ENCODE measurements around the gene NKD2. TPM values are rescaled to one million over a fixed set of nuclear protein-coding genes. Genes with fewer than 3 reads are reported as not detected.

The NKD2 gene
- total RNA-seq, 2 donors from 2014 or later, result 1.4 to 1.5 TPM

DNA sequence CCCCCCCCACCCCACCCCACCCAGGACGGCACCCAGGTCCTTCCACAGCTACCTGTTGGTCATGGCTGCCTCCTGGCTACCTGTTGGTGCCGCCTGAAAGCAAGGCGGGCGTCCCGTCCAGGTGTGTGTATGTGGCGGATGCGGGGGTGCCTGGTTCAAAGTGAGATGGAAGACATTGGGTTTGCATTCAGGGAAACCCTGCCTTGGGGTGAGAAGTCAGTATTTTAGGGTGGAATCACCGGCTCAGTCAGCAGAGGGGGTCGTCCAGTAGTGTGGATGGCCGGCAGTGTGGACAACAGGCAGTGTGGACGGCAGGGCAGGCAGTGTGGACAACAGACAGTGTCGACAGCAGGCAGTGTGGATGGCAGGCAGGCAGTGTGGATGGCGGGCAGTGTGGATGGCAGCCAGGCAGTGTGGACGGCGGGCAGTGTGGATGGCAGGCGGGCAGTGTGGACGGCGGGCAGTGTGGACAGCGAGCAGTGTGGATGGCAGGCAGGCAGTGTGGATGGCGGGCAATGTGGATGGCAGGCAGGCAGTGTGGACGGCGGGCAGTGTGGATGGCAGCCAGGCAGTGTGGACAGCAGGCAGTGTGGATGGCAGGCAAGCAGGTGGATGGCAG, 28.0 kb downstream of the NKD2 start:
- no peak overlapping the region for H3K4me3 ChIP-seq
- no peaks in the 10 kb centered on the region for H3K36me3 ChIP-seq
- peaks cover 0 to 7% of the 10 kb centered on the region in 2 donors for H3K4me1 ChIP-seq (ENCODE audit: control insufficient read depth in 1 of 2, low read depth in 2 of 2)
- DNase-seq (ENCODE audit: low spot score), result no peak
- no peak for ATAC-seq (ENCODE audit: insufficient number of reproducible peaks, low FRiP score, low read depth)
- TF ChIP-seq, protein P1, sequence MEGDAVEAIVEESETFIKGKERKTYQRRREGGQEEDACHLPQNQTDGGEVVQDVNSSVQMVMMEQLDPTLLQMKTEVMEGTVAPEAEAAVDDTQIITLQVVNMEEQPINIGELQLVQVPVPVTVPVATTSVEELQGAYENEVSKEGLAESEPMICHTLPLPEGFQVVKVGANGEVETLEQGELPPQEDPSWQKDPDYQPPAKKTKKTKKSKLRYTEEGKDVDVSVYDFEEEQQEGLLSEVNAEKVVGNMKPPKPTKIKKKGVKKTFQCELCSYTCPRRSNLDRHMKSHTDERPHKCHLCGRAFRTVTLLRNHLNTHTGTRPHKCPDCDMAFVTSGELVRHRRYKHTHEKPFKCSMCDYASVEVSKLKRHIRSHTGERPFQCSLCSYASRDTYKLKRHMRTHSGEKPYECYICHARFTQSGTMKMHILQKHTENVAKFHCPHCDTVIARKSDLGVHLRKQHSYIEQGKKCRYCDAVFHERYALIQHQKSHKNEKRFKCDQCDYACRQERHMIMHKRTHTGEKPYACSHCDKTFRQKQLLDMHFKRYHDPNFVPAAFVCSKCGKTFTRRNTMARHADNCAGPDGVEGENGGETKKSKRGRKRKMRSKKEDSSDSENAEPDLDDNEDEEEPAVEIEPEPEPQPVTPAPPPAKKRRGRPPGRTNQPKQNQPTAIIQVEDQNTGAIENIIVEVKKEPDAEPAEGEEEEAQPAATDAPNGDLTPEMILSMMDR (IDR thresholded peaks at IDR 0.05), result no peak
- no peaks in the 10 kb centered on the region for H3K27me3 ChIP-seq (replicated peaks; ENCODE audit: insufficient read depth)
- H3K9me3 ChIP-seq, result no peaks in the 10 kb centered on the region
- no peak overlapping the region for H3K27ac ChIP-seq

DNA sequence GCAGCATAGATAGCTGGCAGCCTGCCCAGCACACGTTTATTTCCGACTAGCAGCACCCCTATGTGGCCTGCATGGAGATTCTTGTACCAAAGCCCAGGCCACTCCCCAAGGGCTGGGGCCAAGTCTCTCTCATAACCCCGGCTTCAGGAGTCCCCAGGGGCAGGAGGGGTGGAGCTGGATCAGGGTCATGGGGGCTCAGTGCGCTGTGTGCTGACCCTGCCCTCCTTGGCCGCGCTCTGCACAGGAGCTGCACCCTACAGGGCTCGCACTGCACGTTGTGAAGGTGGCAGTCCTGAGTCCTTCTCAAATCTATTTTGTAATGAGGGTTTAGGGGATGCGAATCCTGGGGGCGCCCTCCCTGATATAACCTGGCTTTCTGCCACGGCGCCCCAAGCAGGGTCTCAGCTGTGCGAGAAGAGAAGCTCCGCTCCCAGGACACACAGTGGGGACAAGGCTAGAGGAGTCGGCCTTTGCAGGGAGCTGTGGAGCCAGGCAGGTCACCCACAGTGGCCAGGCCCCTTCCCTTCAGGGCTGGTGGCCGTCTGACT, 28.6 kb downstream of the NKD2 start:
- Histone ChIP-seq H3K9me3 (no peaks in the 10 kb centered on the region), H3K27ac (no peak overlapping the region), H3K36me3 (no peaks in the 10 kb centered on the region), H3K4me1 (ENCODE audit: control insufficient read depth in 1 of 2, low read depth in 2 of 2) (peaks cover 0 to 7% of the 10 kb centered on the region in 2 donors), H3K27me3 (replicated peaks; ENCODE audit: insufficient read depth) (no peaks in the 10 kb centered on the region), H3K4me3 (no peak overlapping the region)
- no peak for DNase-seq (ENCODE audit: low spot score)
- ATAC-seq (ENCODE audit: insufficient number of reproducible peaks, low FRiP score, low read depth), result no peak
- TF ChIP-seq, protein P1 (IDR thresholded peaks at IDR 0.05), result no peak

DNA sequence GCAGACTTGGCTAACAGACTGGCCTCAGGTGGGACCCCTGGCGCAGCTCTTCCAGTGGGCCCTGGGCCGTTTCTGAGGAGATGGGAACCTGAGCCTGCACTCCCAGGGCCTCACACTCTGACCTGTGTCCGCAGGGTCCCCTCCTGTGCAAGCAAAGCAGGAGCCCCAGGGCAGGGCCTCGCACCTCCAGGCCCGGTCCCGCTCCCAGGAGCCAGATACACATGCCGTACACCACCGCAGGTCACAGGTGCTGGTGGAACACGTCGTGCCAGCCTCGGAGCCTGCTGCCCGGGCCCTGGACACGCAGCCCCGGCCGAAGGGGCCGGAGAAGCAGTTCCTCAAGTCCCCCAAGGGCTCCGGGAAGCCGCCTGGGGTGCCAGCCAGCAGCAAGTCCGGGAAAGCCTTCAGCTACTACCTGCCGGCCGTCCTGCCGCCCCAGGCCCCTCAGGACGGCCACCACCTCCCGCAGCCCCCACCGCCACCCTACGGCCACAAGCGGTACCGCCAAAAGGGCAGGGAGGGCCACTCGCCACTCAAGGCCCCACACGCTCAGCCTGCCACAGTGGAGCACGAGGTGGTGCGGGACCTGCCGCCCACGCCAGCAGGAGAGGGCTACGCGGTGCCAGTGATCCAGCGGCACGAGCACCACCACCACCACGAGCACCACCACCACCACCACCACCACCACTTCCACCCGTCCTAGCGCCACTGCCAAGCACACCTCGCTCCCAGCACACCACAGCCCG, 29.2 kb downstream of the NKD2 start:
- Histone ChIP-seq H3K36me3 (no peaks in the 10 kb centered on the region), H3K4me1 (ENCODE audit: control insufficient read depth in 1 of 2, low read depth in 2 of 2) (peaks cover 0 to 7% of the 10 kb centered on the region in 2 donors), H3K27ac (no peak overlapping the region), H3K9me3 (no peaks in the 10 kb centered on the region), H3K27me3 (replicated peaks; ENCODE audit: insufficient read depth) (no peaks in the 10 kb centered on the region), H3K4me3 (no peak overlapping the region)
- DNase-seq (ENCODE audit: low spot score), result no peak
- TF ChIP-seq, protein P1 (IDR thresholded peaks at IDR 0.05), result no peak
- no peak for ATAC-seq (ENCODE audit: insufficient number of reproducible peaks, low FRiP score, low read depth)

DNA sequence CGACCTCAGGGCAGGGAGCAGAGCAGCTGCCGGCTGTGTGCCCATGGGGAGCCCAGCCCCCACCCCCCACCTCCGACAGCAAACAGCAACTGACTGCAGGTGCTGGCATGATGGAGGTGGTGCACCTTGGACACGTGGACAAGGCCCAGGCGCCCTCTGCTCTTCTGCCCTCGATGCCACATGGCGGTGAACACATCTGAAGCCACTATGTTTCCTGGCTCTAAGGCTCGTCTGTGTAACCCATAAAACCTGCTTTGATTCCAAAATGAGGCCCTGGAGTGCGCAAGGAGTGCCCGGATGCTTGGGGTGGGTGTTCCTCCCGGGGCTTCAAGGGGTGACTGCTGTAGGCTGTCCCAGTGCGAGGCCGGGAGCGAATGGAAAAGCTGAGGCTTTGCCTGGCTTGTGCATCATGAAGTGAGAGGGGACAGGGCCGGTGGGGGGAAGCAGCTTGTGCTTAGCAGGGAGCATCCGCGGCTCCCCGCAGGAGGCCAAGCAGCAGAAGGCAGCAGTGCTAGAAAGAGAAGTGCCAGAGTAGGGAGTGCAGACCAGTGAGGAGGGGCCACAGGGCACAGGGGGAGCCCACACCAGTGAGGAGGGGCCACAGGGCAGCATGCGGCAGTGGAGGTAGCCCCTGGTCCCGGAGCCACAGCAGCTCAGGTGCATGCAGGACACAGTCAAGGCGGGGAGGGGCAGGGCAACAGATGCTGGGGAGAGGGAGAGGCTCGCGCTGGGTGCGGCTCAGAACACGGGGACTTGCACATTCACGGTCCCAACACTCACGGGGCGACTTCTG, 30.0 kb downstream of the NKD2 start:
- Histone ChIP-seq H3K27me3 (replicated peaks; ENCODE audit: insufficient read depth) (no peaks in the 10 kb centered on the region), H3K36me3 (no peaks in the 10 kb centered on the region), H3K27ac (no peak overlapping the region), H3K4me1 (ENCODE audit: control insufficient read depth in 1 of 2, low read depth in 2 of 2) (peaks cover 0 to 1% of the 10 kb centered on the region in 2 donors), H3K4me3 (no peak overlapping the region), H3K9me3 (no peaks in the 10 kb centered on the region)
- ATAC-seq (ENCODE audit: insufficient number of reproducible peaks, low FRiP score, low read depth), result no peak
- no peak for DNase-seq (ENCODE audit: low spot score)
- TF ChIP-seq, protein P1 (IDR thresholded peaks at IDR 0.05), result no peak

DNA sequence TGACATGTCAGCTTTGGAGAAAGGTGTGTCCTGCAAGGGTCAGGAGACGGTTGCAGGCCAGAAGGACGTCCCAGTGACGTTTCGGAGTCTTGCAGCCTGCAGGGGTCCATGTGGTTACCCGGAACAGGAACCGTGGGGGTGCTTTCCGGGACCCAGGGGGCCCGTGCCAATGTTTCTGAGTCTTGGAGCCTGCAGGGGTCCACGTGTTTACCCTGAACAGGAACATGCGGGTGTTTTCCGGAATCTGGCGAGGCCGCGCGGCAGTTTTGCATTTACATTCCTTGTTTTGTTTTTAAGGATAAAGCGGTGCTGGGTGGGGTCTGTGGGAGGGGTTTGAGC, 30.6 kb downstream of the NKD2 start:
- no peaks in the 10 kb centered on the region for H3K4me1 ChIP-seq (ENCODE audit: control insufficient read depth in 1 of 2, low read depth in 2 of 2)
- H3K4me3 ChIP-seq, result no peak overlapping the region
- H3K27me3 ChIP-seq (replicated peaks; ENCODE audit: insufficient read depth), result no peaks in the 10 kb centered on the region
- ATAC-seq (ENCODE audit: insufficient number of reproducible peaks, low FRiP score, low read depth), result no peak
- H3K27ac ChIP-seq, result no peak overlapping the region
- no peaks in the 10 kb centered on the region for H3K9me3 ChIP-seq
- H3K36me3 ChIP-seq, result no peaks in the 10 kb centered on the region
- TF ChIP-seq, protein P1 (IDR thresholded peaks at IDR 0.05), result no peak
- DNase-seq (ENCODE audit: low spot score), result no peak

Measured in thoracic aorta (tissue), 2 donors.